Measurements from ENCODE around the gene KMT2B.

Gene KMT2B

DNA sequence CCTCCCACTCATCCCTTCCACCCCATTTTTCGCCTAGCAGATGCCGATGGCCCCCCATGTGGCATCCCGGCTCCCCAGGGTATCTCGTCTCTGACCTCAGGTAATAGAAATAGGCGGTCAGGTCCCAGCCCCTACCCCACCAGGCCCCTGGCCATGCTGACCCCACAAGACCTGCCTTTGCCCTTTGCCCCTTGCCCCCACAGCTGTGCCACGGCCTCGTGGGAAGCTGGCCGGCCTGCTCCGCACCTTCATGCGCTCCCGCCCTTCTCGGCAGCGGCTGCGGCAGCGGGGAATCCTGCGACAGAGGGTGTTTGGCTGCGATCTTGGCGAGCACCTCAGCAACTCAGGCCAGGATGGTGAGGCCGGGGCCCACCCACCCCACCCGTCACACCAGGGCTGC lies 62.9 kb downstream of the KMT2B start:
- no peak for DNase-seq

DNA sequence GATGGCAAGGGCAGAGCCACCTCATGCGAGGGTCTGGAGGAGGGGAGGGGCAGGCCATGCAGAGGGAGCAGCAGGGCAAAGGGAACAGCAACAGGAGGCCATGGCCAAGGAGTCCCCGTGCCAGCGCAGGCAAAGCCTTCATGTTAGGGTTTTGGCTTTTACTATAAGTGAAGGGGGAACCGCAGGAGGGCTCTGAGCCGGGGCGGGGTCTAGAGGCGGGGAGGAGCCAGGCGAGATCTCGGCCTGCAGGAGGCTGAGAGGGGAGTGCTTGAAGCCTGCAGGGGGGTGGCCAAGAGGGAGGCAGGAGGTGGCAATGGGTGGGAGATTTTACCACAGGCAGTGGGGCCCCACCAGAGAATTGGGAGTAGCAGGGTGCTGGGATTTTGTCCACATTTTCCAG lies 63.8 kb downstream of the KMT2B start:
- DNase-seq = no peak

DNA sequence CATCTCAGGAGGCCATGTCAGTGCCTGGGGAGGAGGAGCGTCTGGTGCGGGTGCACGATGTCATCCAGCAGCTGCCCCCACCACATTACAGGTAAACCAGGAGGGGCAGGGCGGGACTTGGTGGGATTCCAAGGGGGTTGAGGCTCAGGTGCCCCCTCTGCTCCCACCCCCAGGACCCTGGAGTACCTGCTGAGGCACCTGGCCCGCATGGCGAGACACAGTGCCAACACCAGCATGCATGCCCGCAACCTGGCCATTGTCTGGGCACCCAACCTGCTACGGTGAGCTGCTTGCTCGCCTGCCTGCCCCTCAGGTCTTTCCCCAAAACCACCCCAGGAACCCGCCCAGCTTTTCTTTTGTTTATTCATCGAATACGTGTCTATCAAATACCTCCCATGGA lies 64.8 kb downstream of the KMT2B start:
- DNase-seq = no peak

DNA sequence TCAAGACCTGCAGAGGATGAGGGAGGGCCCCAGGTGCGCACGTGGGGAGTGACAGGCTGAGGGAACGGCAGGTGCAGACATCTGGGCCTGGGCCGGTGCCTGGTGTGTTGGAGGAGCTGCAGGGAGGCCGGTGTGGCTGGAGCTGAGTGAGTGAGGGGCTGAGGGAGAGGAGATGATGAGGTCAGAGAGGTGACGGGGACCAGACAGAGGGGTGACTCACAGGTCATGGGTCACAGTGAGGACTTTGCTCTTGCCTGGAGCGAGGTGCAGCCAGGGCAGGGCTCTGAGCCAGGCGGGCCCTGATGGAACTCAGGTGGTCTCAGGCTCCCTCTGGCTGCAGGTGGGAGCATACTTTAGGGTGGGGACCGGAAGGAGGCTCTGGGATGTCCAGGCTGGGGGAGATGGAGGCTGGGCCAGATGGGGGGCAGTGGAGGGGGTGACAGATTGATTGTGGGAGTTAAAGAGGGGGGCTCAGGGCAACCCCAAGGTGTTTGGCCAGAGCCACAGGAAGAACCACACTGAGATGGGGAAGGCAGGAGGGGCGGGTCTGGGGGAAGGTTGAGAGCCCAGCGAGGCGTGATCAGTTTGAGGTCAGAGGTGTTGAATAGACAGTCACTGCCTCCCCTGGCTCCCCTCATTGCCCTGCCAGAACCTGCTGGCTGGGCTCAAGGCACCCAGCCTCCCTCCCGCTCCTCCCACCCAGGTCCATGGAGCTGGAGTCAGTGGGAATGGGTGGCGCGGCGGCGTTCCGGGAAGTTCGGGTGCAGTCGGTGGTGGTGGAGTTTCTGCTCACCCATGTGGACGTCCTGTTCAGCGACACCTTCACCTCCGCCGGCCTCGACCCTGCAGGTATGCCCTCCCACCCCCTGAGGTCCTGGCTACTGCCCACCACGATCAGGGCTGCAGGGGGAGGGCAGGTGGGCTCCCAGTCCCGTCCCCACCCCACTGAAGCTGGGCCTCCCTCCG lies 65.9 kb downstream of the KMT2B start:
- DNase-seq = no peak

GRCh38 chr19:35784503-35785338 lies 66.9 kb downstream of the KMT2B start:
- DNase-seq = no peak

- DNase-seq = no peak
Observed at GRCh38 chr19:35785339-35785627, 67.5 kb downstream of the KMT2B start.

DNA sequence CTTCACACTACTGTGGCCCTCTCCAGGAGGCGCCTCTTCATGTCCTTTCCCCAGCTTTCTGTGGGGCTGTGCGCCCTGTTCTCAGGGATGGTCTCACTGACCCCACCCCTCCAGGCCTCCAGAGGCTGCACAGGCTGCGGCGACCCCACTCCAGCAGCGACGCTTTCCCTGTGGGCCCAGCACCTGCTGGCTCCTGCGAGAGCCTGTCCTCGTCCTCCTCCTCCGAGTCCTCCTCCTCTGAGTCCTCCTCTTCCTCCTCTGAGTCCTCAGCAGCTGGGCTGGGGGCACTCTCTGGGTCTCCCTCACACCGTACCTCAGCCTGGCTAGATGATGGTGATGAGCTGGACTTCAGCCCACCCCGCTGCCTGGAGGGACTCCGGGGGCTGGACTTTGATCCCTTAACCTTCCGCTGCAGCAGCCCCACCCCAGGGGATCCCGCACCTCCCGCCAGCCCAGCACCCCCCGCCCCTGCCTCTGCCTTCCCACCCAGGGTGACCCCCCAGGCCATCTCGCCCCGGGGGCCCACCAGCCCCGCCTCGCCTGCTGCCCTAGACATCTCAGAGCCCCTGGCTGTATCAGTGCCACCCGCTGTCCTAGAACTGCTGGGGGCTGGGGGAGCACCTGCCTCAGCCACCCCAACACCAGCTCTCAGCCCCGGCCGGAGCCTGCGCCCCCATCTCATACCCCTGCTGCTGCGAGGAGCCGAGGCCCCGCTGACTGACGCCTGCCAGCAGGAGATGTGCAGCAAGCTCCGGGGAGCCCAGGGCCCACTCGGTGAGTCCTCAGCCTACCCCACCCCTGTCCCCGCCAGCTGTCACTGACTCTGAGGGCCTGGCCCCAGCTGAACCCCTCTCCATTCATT lies 68.7 kb downstream of the KMT2B start:
- DNase-seq = no peak

DNA sequence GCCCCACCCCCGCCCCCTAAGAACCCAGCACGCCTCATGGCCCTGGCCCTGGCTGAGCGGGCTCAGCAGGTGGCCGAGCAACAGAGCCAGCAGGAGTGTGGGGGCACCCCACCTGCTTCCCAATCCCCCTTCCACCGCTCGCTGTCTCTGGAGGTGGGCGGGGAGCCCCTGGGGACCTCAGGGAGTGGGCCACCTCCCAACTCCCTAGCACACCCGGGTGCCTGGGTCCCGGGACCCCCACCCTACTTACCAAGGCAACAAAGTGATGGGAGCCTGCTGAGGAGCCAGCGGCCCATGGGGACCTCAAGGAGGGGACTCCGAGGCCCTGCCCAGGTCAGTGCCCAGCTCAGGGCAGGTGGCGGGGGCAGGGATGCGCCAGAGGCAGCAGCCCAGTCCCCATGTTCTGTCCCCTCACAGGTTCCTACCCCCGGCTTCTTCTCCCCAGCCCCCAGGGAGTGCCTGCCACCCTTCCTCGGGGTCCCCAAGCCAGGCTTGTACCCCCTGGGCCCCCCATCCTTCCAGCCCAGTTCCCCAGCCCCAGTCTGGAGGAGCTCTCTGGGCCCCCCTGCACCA lies 69.5 kb downstream of the KMT2B start:
- no peak for DNase-seq
